Cardiac fibroblast (primary cell): ENCODE measurements around the gene MED12L.

Experiments used
- DNase-seq, 2 donors: peaks; one replicate each; pipeline versions ENCODE4 v3.0.0 to v3.0.0-alpha.2; 2010; ENCODE audit warnings: low read depth in 2 of 2
- H3K4me3 ChIP-seq, 2 donors: replicated peaks in 1 of 2; 1 replicate in 1 of 2; 2 replicates in 1 of 2; pipeline ENCODE4 v1.5.1; 2011; ENCODE audit warnings: low read depth in 2 of 2, low read length in 2 of 2, mild to moderate bottlenecking in 2 of 2, moderate library complexity in 1 of 2
- TF ChIP-seq, protein P1 (sequence below): IDR thresholded peaks from one replicate; pipeline ENCODE4 v1.5.1; 2011; ENCODE audit warnings: low read depth, mild to moderate bottlenecking, low read length, inconsistent platforms

Gene MED12L

DNA sequence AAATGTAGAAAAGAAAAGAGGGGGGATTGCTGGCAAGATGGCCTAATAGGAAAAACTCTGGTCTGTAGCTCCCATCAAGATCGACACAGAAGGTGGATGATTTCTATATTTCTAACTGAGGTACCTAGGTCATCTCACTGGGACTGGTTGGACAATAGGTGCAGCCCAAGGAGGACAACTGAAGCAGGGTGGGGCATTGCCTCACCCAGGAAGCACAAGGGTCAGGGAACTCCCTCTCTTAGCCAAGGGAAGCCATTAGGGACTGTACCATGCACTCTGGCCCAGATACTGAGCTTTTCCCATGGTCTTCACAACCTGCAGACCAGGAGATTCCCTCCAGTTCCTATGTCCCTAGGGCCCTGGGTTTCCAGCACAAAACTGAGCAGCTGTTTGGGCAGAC is 398.0 kb downstream of the MED12L start:
- no peak overlapping the region for H3K4me3 ChIP-seq
- no peak for DNase-seq
- TF ChIP-seq, protein P1, sequence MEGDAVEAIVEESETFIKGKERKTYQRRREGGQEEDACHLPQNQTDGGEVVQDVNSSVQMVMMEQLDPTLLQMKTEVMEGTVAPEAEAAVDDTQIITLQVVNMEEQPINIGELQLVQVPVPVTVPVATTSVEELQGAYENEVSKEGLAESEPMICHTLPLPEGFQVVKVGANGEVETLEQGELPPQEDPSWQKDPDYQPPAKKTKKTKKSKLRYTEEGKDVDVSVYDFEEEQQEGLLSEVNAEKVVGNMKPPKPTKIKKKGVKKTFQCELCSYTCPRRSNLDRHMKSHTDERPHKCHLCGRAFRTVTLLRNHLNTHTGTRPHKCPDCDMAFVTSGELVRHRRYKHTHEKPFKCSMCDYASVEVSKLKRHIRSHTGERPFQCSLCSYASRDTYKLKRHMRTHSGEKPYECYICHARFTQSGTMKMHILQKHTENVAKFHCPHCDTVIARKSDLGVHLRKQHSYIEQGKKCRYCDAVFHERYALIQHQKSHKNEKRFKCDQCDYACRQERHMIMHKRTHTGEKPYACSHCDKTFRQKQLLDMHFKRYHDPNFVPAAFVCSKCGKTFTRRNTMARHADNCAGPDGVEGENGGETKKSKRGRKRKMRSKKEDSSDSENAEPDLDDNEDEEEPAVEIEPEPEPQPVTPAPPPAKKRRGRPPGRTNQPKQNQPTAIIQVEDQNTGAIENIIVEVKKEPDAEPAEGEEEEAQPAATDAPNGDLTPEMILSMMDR, result no peak

DNA sequence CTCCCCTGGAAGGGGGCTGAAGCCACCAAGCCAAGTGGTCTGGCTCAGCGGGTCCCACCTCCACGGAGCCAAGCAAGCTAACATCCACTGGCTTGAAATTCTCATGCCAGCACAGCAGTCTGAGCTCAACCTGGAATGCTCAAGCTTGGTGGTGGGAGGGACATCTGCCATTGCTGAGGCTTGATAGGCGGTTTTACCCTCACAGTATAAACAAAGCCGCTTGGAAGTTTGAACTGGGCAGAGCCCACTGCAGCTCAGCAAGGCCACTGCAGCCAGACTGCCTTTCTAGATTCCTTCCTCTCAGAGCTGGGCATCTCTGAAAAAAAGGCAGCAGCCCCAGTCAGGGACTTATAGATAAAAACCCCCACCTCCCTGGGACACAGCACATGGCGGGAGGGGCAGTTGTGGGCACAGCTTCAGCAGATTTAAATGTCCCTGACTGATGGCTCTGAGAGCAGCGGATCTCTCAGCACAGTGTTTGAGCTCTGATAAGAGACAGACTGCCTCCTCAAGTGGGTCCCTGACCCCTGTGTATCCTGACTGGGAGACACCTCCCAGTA is 398.6 kb downstream of the MED12L start:
- H3K4me3 ChIP-seq, result no peak overlapping the region
- DNase-seq, result no peak
- TF ChIP-seq, protein P1, result no peak
